H1 (cell line): ENCODE data around the gene ZNF518B. TPM values are rescaled to one million over a fixed set of nuclear protein-coding genes. Genes with fewer than 3 reads are reported as not detected.

ENCODE experiments used
- CTCF ChIA-PET: fragments of 300-600 bp; sonication (Branson Sonifier 250); formaldehyde crosslinking; loops from one replicate; lab custom pipeline; 2021; ENCODE audit not compliant: partially characterized antibody; lab: Charles Lee
- POLR2A ChIA-PET: fragments of 300-600 bp; sonication (Branson Sonifier 250); formaldehyde crosslinking; loops from one replicate; lab custom pipeline; 2021; ENCODE audit warnings: inconsistent platforms; ENCODE audit not compliant: partially characterized antibody; lab: Charles Lee
- DNase-seq, 2 experiments: peaks; one replicate each; pipeline versions ENCODE4 v3.0.0 to v3.0.0-alpha.2; 2010 to 2022; ENCODE audit warnings: low spot score in 2 of 2, low read depth in 1 of 2, mixed read lengths in 1 of 2
- FAIRE-seq: peaks from 2 replicates; lab custom pipeline; 2011; peaks lifted over from hg19 to GRCh38; lab: Jason Lieb, UNC
- H2AFZ ChIP-seq: 2 replicates; pipeline ENCODE4 v1.8.1; 2012; ENCODE audit warnings: low read length, inconsistent platforms
- H2AK5ac ChIP-seq: 2 replicates; pipeline ENCODE4 v1.6.1; 2013; ENCODE audit warnings: low read depth, low read length
- H2BK120ac ChIP-seq: replicated peaks from 2 replicates; pipeline ENCODE3; 2013; ENCODE audit warnings: low read depth, low read length, inconsistent platforms
- H2BK12ac ChIP-seq: 2 replicates; pipeline ENCODE4 v1.6.1; 2013; ENCODE audit warnings: low read depth, low read length
- H2BK15ac ChIP-seq: 2 replicates; pipeline ENCODE4 v1.6.1; 2013; ENCODE audit warnings: low read length
- H2BK20ac ChIP-seq: 2 replicates; pipeline ENCODE4 v1.6.1; 2013; ENCODE audit warnings: low read length
- H2BK5ac ChIP-seq: 2 replicates; pipeline ENCODE4 v1.6.1; 2013; ENCODE audit warnings: low read depth, low read length
- H3K14ac ChIP-seq: 2 replicates; pipeline ENCODE4 v1.6.1; 2013; ENCODE audit warnings: inconsistent platforms; ENCODE audit not compliant: insufficient read length
- H3K18ac ChIP-seq: 2 replicates; pipeline ENCODE4 v1.6.1; 2013; ENCODE audit warnings: low read length; ENCODE audit errors: extremely low read depth
- H3K23ac ChIP-seq: 2 replicates; pipeline ENCODE4 v1.6.1; 2013; ENCODE audit warnings: inconsistent platforms; ENCODE audit not compliant: insufficient read length
- H3K23me2 ChIP-seq: 2 replicates; pipeline ENCODE4 v1.6.1; 2013; ENCODE audit warnings: low read depth, low read length
- H3K27ac ChIP-seq: 2 replicates; pipeline ENCODE4 v1.6.1; 2011; ENCODE audit warnings: low read depth, low read length, inconsistent platforms
- H3K27me3 ChIP-seq, 4 experiments: replicated peaks in 1 of 4; 1 replicate in 1 of 4; 2 replicates in 3 of 4; pipeline versions ENCODE4 v1.6.1 to v1.8.1; 2011 to 2013; ENCODE audit warnings: low read length in 3 of 4, mild to moderate bottlenecking in 3 of 4, inconsistent platforms in 2 of 4, mixed read lengths in 2 of 4, moderate library complexity in 1 of 4; ENCODE audit not compliant: control insufficient read depth in 3 of 4, insufficient read depth in 3 of 4; ENCODE audit errors: extremely low read depth in 1 of 4
- H3K36me3 ChIP-seq, 4 experiments: 2 replicates each; pipeline versions ENCODE4 v1.6.1 to v1.8.1; 2011 to 2013; ENCODE audit warnings: mild to moderate bottlenecking in 4 of 4, low read length in 3 of 4, moderate library complexity in 2 of 4, control low read depth in 1 of 4, inconsistent platforms in 1 of 4; ENCODE audit not compliant: insufficient read depth in 4 of 4, control insufficient read depth in 2 of 4
- H3K4ac ChIP-seq: replicated peaks from 2 replicates; pipeline ENCODE3; 2013; ENCODE audit warnings: low read length, low read depth, mixed read lengths, inconsistent platforms; ENCODE audit not compliant: insufficient read length
- H3K4me1 ChIP-seq, 4 experiments: replicated peaks in 1 of 4; 1 replicate in 1 of 4; 2 replicates in 3 of 4; pipeline versions ENCODE4 v1.6.1 to v1.8.1; 2011 to 2013; ENCODE audit warnings: low read length in 3 of 4, inconsistent platforms in 2 of 4, mixed read lengths in 1 of 4; ENCODE audit not compliant: insufficient read depth in 4 of 4, control insufficient read depth in 3 of 4
- H3K4me2 ChIP-seq, 2 experiments: 2 replicates each; pipeline versions ENCODE4 v1.6.1 to v1.8.1; 2011 to 2013; ENCODE audit warnings: low read depth in 2 of 2, low read length in 2 of 2, control low read depth in 1 of 2, inconsistent platforms in 1 of 2, mild to moderate bottlenecking in 1 of 2; ENCODE audit not compliant: insufficient read depth in 1 of 2
- H3K4me3 ChIP-seq, 4 experiments: fragments of 200-600, 300-600 bp in 1 of 4; sonication (generic), shearing (Covaris generic), sonication (Bioruptor Twin) in 1 of 4; 2 replicates each; pipeline versions ENCODE4 v1.5.1 to v1.8.1; 2011 to 2016; ENCODE audit warnings: low read length in 4 of 4, low read depth in 3 of 4, control low read depth in 2 of 4, inconsistent platforms in 2 of 4, mild to moderate bottlenecking in 2 of 4, mixed read lengths in 1 of 4, moderate library complexity in 1 of 4; ENCODE audit not compliant: insufficient read depth in 2 of 4; ENCODE audit errors: extremely low read depth in 1 of 4
- H3K56ac ChIP-seq: replicated peaks from 2 replicates; pipeline ENCODE3; 2013; ENCODE audit warnings: low read depth, mild to moderate bottlenecking, mixed read lengths, low read length, inconsistent platforms; ENCODE audit not compliant: insufficient read length
- H3K79me1 ChIP-seq: 2 replicates; pipeline ENCODE4 v1.6.1; 2013; ENCODE audit warnings: low read depth, low read length, control low read depth
- H3K79me2 ChIP-seq, 2 experiments: 2 replicates each; pipeline versions ENCODE4 v1.6.1 to v1.8.1; 2012 to 2013; ENCODE audit warnings: low read length in 2 of 2, mild to moderate bottlenecking in 2 of 2, inconsistent platforms in 1 of 2; ENCODE audit not compliant: insufficient read depth in 2 of 2, control insufficient read depth in 1 of 2
- H3K9ac ChIP-seq, 4 experiments: replicated peaks in 1 of 4; 1 replicate in 1 of 4; 2 replicates in 3 of 4; pipeline versions ENCODE4 v1.6.1 to v1.8.1; 2011 to 2013; ENCODE audit warnings: low read depth in 3 of 4, low read length in 3 of 4, control low read depth in 2 of 4, mild to moderate bottlenecking in 2 of 4, moderate library complexity in 2 of 4, inconsistent platforms in 1 of 4; ENCODE audit errors: extremely low read depth in 1 of 4
- H3K9me3 ChIP-seq, 2 experiments: 2 replicates each; pipeline versions ENCODE4 v1.6.1 to v1.8.1; 2012 to 2013; ENCODE audit warnings: mild to moderate bottlenecking in 2 of 2, moderate library complexity in 2 of 2, control low read depth in 1 of 2, inconsistent platforms in 1 of 2, low read depth in 1 of 2, low read length in 1 of 2, mixed read lengths in 1 of 2; ENCODE audit not compliant: insufficient read depth in 2 of 2
- H4K20me1 ChIP-seq, 2 experiments: replicated peaks in 1 of 2; 2 replicates each; pipeline versions ENCODE3 to v1.8.1; 2011 to 2013; ENCODE audit warnings: inconsistent platforms in 2 of 2, low read length in 2 of 2, mild to moderate bottlenecking in 1 of 2; ENCODE audit not compliant: insufficient read depth in 2 of 2, control insufficient read depth in 1 of 2
- H4K5ac ChIP-seq: 2 replicates; pipeline ENCODE4 v1.6.1; 2013; ENCODE audit warnings: low read length, low read depth, mixed read lengths, inconsistent platforms; ENCODE audit not compliant: insufficient read length
- H4K8ac ChIP-seq: 2 replicates; pipeline ENCODE4 v1.8.0; 2013; ENCODE audit warnings: mild to moderate bottlenecking, moderate library complexity, low read length, inconsistent platforms; ENCODE audit not compliant: insufficient read depth; ENCODE audit errors: extremely low read depth
- H4K91ac ChIP-seq: replicated peaks from 2 replicates; pipeline ENCODE3; 2013; ENCODE audit warnings: low read length, mixed read lengths, inconsistent platforms; ENCODE audit not compliant: insufficient read length
- JUND ChIP-seq: IDR thresholded peaks from 2 replicates; pipeline ENCODE4 v1.6.1; 2011; ENCODE audit warnings: mild to moderate bottlenecking, improper control_type of control experiment, low read length
- WGBS, 2 experiments: shearing (Covaris generic) in 1 of 2; methylation state at CpG; one replicate each; pipeline versions ENCODE4 v1.1.6 to v1.1.7; 2013 to 2015; ENCODE audit warnings: low lambda C conversion rate in 2 of 2, mixed read lengths in 2 of 2, inconsistent platforms in 1 of 2, low coverage in 1 of 2, missing lambda C conversion rate in 1 of 2; ENCODE audit not compliant: insufficient replicate concordance in 2 of 2, insufficient coverage in 1 of 2, insufficient read length in 1 of 2; ENCODE audit errors: extremely low coverage in 1 of 2, missing lambda C conversion rate in 1 of 2; 5-methylcytosine and 5-hydroxymethylcytosine counted together
- polyA plus RNA-seq, 7 experiments: library from polyadenylated mRNA; depleted of rRNA in 3 of 7; stranded (reverse) in 5 of 7; unstranded in 2 of 7; fragments of >200 nt in 5 of 7; fragments of 200-250 nt in 2 of 7; gene quantifications; 1 replicate in 5 of 7; 2 replicates in 1 of 7; 4 replicates in 1 of 7; pipeline versions ENCODE4 v1.2.1 to v1.2.3, GENCODE V29; 2011 to 2013; ENCODE audit warnings: missing spikeins in 2 of 7, mixed read lengths in 2 of 7
- total RNA-seq: library from RNA; stranded (reverse); fragmentation: NEBNext Ultra II Directional; extraction: Animal tissue kit (Norgen Biotek cat#: 25700); gene quantifications from 2 replicates; pipeline ENCODE4 v1.2.1, GENCODE V29; 2021

ZNF518B gene
- total and polyA plus RNA-seq, 2 of the 8 experiments (the other 6 are each of a cell fraction or from before 2014, with no cell fraction given) = 2.9 to 9.0 TPM

- Histone ChIP-seq H2BK20ac (no peak overlapping the region), H4K91ac (no peak overlapping the region), H3K4me1 (no peaks in the 10 kb centered on the region), H2AK5ac (no peak overlapping the region; the same call in 1 of the 2 replicates), H3K79me2 (no peaks in the 10 kb centered on the region), H3K9ac (no peak overlapping the region), H2BK12ac (no peak overlapping the region), H3K23me2 (no peaks in the 10 kb centered on the region), H2BK5ac (no peak overlapping the region), H3K14ac (no peak overlapping the region), H3K79me1 (no peaks in the 10 kb centered on the region), H3K4ac (no peak overlapping the region), H3K4me3 (no peak overlapping the region), H4K8ac (no peak overlapping the region), H3K4me2 (no peak overlapping the region), H3K18ac (no peak overlapping the region), H3K9me3 (no peaks in the 10 kb centered on the region), H3K27ac (no peak overlapping the region), H2BK15ac (no peak overlapping the region), H3K36me3 (no peaks in the 10 kb centered on the region), H2BK120ac (no peak overlapping the region), H4K5ac (no peak overlapping the region), H3K23ac (no peak overlapping the region), H2AFZ (no peak overlapping the region), H4K20me1 (no peaks in the 10 kb centered on the region), H3K56ac (no peak overlapping the region), H3K27me3 (no peaks in the 10 kb centered on the region)
- FAIRE-seq = no peak
- POLR2A ChIA-PET = no interaction called here
- WGBS, 2 experiments = 73% methylated on average over 5 of the region's 5 CpGs; no CpG with 5 or more reads in 1 of the 2 experiments
- no peak for DNase-seq
- CTCF ChIA-PET = no interaction called here
- no peak for TF ChIP-seq JUND
These were observed 25.7 kb upstream of the ZNF518B start for GRCh38 chr4:10482913-10483312.
